ENCODE measurements around the gene MGAT5. TPM values are rescaled to one million over a fixed set of nuclear protein-coding genes. Genes with fewer than 3 reads are reported as not detected.

Gene MGAT5
- total RNA-seq, 1 experiment from 2014 or later = 22.1 TPM

GRCh38 chr2:134257965-134258683, 4.3 kb downstream of the MGAT5 start:
- H3K9me3 Mint-ChIP-seq (ENCODE audit: unreplicated experiment) = no peaks in the 10 kb centered on the region
- Histone ChIP-seq H3K4me3 (ENCODE audit: low read depth, low read length) (no peak overlapping the region), H3K36me3 (ENCODE audit: control insufficient read depth, insufficient read depth, low read length) (no peaks in the 10 kb centered on the region), H3K27me3 (replicated peaks; ENCODE audit: control insufficient read depth, insufficient read depth, low read length) (no peaks in the 10 kb centered on the region), H3K9me3 (no peaks in the 10 kb centered on the region), H3K4me1 (no peaks in the 10 kb centered on the region)
- DNase-seq = no peak
- POLR2A ChIA-PET = no interaction called here
- no peak overlapping the region for H3K4me3 Mint-ChIP-seq (ENCODE audit: unreplicated experiment)
- TF ChIP-seq CTCF (IDR thresholded peaks at IDR 0.05; ENCODE audit: insufficient read depth in 1 of 2, low read depth in 1 of 2, low read length in 1 of 2, severe bottlenecking in 1 of 2, unreplicated experiment in 1 of 2) = no peak
- H3K27me3 Mint-ChIP-seq (ENCODE audit: insufficient read depth, unreplicated experiment) = no peaks in the 10 kb centered on the region
- no TSS peak for BruUV-seq (replicated peaks)
- no peak overlapping the region for H3K27ac Mint-ChIP-seq (ENCODE audit: unreplicated experiment)
- intact Hi-C loops (cut with micrococcal nuclease; ENCODE audit: unreplicated experiment) = no loop called here
- H3K4me1 Mint-ChIP-seq (ENCODE audit: low read depth, unreplicated experiment) = no peaks in the 10 kb centered on the region
- CTCF ChIA-PET = no interaction called here
- peaks cover 6% of the 10 kb centered on the region for H3K36me3 Mint-ChIP-seq (ENCODE audit: insufficient read depth, unreplicated experiment)

GRCh38 chr2:134258684-134259388, 5.0 kb downstream of the MGAT5 start:
- POLR2A ChIA-PET = no interaction called here
- Mint-ChIP-seq H3K27me3 (ENCODE audit: insufficient read depth, unreplicated experiment) (no peaks in the 10 kb centered on the region), H3K36me3 (ENCODE audit: insufficient read depth, unreplicated experiment) (peaks cover 6% of the 10 kb centered on the region), H3K4me3 (ENCODE audit: unreplicated experiment) (no peak overlapping the region), H3K9me3 (ENCODE audit: unreplicated experiment) (no peaks in the 10 kb centered on the region), H3K27ac (ENCODE audit: unreplicated experiment) (no peak overlapping the region), H3K4me1 (ENCODE audit: low read depth, unreplicated experiment) (no peaks in the 10 kb centered on the region)
- CTCF ChIA-PET = no interaction called here
- Histone ChIP-seq H3K9me3 (no peaks in the 10 kb centered on the region), H3K27me3 (replicated peaks; ENCODE audit: control insufficient read depth, insufficient read depth, low read length) (no peaks in the 10 kb centered on the region), H3K4me1 (no peaks in the 10 kb centered on the region), H3K4me3 (ENCODE audit: low read depth, low read length) (no peak overlapping the region), H3K36me3 (ENCODE audit: control insufficient read depth, insufficient read depth, low read length) (no peaks in the 10 kb centered on the region)
- no peak for DNase-seq
- no TSS peak for BruUV-seq (replicated peaks)
- no peak for TF ChIP-seq CTCF (IDR thresholded peaks at IDR 0.05; ENCODE audit: insufficient read depth in 1 of 2, low read depth in 1 of 2, low read length in 1 of 2, severe bottlenecking in 1 of 2, unreplicated experiment in 1 of 2)
- intact Hi-C loops (cut with micrococcal nuclease; ENCODE audit: unreplicated experiment) = no loop called here

GRCh38 chr2:134259571-134259970, 5.7 kb downstream of the MGAT5 start:
- Histone ChIP-seq H3K4me3 (ENCODE audit: low read depth, low read length) (no peak overlapping the region), H3K27me3 (replicated peaks; ENCODE audit: control insufficient read depth, insufficient read depth, low read length) (no peaks in the 10 kb centered on the region), H3K9me3 (no peaks in the 10 kb centered on the region), H3K4me1 (no peaks in the 10 kb centered on the region), H3K36me3 (ENCODE audit: control insufficient read depth, insufficient read depth, low read length) (no peaks in the 10 kb centered on the region)
- CTCF ChIA-PET = no interaction called here
- POLR2A ChIA-PET = no interaction called here
- H3K36me3 Mint-ChIP-seq (ENCODE audit: insufficient read depth, unreplicated experiment) = peaks cover 6% of the 10 kb centered on the region
- TF ChIP-seq CTCF (IDR thresholded peaks at IDR 0.05; ENCODE audit: insufficient read depth in 1 of 2, low read depth in 1 of 2, low read length in 1 of 2, severe bottlenecking in 1 of 2, unreplicated experiment in 1 of 2) = no peak
- BruUV-seq (replicated peaks) = no TSS peak
- no peak overlapping the region for H3K27ac Mint-ChIP-seq (ENCODE audit: unreplicated experiment)
- H3K4me3 Mint-ChIP-seq (ENCODE audit: unreplicated experiment) = no peak overlapping the region
- H3K27me3 Mint-ChIP-seq (ENCODE audit: insufficient read depth, unreplicated experiment) = no peaks in the 10 kb centered on the region
- no peaks in the 10 kb centered on the region for H3K4me1 Mint-ChIP-seq (ENCODE audit: low read depth, unreplicated experiment)
- no peaks in the 10 kb centered on the region for H3K9me3 Mint-ChIP-seq (ENCODE audit: unreplicated experiment)
- no peak for DNase-seq
- intact Hi-C loops (cut with micrococcal nuclease; ENCODE audit: unreplicated experiment) = no loop called here

All from Caco-2 (cell line).